NCI-H2227 (cell line): ENCODE measurements around the gene LRRC4.

Source experiments
- DNase-seq: peaks from one replicate; lab custom pipeline; 2025; ENCODE audit not compliant: unreplicated experiment; lab: John Stamatoyannopoulos, UW

The LRRC4 gene

GRCh38 chr7:128008141-128008540, 23.1 kb downstream of the LRRC4 start:
- no peak for DNase-seq

- no peak for DNase-seq
Measured at GRCh38 chr7:128007303-128007680, 23.9 kb downstream of the LRRC4 start.

DNA sequence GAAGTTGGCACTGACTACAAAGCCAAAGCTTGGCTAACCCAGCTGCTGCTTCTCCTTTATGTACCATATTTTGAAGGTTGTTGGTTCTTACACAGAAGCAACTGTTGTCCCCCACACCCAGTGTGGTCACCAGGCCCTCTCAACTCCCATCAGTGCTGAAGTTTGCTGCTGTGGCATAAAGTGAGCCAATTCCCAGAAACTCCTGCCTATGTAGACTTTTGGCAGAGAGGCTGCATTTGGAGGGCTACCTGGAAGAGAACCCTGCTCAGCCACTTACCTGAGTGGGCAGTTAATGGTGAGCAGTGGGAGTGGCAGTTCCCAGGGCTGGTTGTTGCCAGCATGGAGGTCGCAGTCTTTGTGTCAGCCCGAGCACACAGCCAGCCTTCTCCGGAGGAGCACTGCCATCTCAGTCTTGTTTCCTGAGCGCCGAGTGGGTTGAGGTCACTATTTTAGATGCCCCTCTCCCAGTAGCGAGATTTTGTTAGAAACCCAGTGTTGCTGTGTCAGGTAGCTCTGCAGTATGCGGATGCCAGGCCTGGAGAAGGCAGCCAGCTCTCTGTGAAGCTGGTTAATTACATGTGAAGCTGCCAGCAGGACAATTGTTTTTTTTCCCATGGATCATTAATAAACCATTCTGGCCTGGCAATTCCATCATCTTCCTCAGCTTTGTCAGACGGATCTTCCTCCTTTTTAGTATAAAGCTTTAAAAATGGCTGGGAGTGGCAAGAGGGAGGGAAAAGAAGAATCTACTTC, 24.5 kb downstream of the LRRC4 start:
- DNase-seq: no peak

DNA sequence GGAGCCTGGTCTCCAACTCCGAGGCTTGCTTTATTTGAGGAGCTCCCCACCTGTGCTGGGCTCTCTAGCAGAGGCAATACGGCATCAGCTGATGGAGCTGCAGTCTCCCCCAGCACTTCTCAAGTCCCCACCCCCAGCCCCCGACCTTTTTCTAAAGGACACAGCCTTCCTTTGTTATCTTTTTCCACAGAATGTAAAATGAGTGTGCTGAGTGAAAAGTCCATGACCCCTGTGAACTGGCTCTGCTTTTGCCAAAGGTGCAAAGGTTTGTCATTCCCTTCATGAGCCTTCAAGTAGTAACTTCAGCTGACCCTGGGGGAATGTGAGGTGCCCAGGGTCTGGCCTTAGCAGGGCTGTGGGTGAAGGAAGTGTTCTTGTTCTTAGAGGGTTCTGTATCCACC, 25.5 kb downstream of the LRRC4 start:
- DNase-seq: no peak

GRCh38 chr7:128005117-128005516, 26.1 kb downstream of the LRRC4 start:
- DNase-seq: no peak

DNA sequence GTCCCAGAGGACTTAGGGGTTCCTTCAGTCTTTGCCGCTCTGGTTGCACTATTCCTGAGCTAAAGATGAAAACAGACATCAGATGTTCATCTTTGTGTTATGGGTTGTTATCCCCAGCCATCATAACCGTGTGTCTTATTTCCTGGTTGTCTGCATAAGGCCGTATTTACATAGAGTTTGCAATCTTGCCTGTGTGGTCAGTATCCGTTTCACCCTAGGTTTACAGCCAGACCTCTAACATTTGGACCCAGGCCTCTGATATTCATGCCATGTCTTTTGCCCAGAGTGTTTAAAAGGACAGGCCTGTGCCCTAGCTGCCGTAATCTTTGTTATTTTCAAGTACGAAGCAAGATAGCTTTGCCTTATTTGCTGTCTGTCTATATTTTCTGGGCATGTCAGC, 26.6 kb downstream of the LRRC4 start:
- no peak for DNase-seq

- DNase-seq: no peak
Measured at GRCh38 chr7:128003787-128004186, 27.4 kb downstream of the LRRC4 start.

DNA sequence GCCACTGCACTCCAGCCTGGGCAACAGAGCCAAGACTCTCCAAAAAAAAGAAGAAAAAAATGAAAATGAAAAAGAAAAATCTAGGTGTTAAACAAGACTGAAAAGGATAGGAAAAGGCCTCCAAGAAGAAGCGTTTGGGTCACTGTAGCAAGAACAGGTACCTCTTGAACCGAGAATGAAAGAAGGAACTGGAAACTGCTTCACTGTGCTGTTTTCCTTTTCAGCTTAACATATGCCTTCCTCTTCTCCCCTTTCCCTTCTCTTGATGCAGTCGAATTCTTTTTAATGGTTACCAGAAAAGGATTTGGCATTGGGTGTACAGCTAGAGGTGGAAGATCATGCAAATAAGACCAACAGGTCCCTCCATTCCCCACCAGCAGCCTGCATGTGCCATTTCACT, 28.1 kb downstream of the LRRC4 start:
- no peak for DNase-seq

DNA sequence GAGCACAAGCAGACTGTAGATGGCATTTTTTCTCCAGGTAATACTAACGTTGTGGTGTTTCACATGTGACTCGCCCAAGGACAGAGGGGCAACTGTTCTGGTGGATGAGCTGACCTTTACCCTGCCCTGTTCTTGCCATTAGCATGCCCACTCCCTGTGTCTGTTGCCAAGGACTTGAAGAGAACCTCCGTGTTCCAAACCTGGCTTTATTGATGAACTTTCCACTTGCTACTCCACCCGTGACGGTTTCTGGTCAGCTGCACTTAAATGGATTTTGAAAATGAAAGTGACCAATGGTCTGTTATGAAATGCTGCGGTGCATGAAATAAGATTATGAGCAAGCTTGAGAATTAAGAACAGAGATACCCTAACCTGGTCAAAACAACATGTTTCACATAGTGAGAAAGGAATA, 30.4 kb downstream of the LRRC4 start:
- no peak for DNase-seq

DNA sequence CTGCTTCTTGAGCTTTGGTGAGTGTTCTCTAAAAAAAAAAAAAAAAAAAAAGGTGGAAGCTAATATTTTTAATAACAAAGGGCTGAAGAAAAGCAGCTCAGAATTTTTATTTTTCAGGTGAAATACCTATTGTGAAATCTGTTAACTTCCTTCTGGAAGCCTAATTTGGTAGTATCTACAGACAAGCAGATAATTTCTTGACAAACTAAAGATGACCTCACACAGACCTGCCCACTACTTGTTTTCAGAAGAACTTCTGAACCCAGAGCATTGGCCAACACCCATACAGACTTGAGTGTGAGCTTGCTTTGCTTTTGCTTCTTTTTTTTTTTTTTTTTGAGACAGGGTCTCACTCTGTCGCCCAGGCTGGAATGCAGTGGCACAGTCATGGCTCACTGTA, 31.2 kb downstream of the LRRC4 start:
- no peak for DNase-seq

- DNase-seq: no peak
Measured at GRCh38 chr7:127998671-127999070, 32.6 kb downstream of the LRRC4 start.

DNA sequence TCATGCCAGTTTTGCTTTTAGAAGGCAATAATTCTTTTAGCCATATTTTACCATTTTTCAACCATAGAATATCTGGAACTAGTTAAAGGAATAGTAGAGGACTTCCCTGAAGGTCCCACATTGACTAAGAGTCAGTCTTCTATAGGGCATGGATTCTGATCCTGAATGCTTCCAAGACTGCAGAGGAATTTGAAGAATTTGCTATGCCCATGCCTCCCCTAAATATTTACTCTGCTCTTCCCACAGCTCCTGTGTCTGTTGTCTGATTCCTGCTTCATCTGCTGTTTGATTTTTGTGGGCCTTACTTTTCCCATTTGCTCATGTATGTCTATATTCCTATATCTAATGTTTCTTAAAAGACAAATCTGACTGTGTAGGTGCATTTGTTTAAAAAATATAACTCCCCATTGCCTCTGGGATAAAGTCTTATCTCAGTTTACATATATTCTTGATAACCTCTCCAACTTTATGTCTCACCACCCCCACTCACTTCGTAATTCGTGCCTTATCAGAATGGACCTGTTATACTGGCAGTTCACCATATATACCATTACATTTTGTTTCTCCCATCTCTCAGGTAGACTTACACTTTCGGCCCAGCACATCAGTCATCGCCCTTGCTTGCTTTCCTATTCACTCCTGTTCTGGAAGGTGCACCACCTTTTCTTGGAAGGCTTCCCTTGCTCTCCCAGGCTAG, 33.9 kb downstream of the LRRC4 start:
- DNase-seq: no peak

- DNase-seq: no peak
Measured at GRCh38 chr7:127996253-127997071, 34.8 kb downstream of the LRRC4 start.

GRCh38 chr7:127995881-127996215, 35.4 kb downstream of the LRRC4 start:
- DNase-seq: no peak

DNA sequence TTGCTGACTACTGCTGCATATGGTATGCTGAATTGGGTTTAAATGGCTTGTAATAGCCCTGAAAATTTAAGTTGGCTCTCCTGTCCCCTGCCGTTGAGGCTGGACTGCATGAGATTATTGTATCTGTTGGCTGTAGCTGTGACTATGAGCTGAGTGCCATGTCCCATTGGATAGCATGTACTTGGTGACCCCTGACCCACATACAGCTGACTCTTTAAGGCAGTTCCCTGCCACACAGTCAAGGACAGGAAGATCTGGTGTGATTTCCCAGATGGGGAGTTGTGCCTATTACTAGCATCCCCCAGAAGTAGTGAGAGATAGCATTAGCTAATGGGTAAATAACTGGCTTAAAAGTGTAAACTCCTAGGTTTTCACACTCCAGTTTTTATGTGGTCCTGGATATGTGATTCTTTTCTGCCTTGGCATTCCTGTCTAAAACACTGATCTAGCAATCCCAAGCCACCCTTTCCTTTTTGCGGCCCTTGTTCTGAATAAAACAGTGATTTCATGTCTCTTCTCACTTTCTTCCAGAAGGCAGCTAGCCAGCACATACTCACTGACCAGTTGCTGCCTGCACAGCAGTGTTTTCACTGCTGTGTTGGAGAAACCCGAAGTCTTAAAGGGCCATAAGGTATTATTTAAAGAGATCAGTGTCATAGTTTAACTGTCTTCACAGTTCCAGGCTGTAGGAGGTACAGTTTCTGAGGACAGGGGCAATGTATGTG, 35.9 kb downstream of the LRRC4 start:
- no peak for DNase-seq

GRCh38 chr7:127993987-127994386, 37.2 kb downstream of the LRRC4 start:
- DNase-seq: no peak

DNA sequence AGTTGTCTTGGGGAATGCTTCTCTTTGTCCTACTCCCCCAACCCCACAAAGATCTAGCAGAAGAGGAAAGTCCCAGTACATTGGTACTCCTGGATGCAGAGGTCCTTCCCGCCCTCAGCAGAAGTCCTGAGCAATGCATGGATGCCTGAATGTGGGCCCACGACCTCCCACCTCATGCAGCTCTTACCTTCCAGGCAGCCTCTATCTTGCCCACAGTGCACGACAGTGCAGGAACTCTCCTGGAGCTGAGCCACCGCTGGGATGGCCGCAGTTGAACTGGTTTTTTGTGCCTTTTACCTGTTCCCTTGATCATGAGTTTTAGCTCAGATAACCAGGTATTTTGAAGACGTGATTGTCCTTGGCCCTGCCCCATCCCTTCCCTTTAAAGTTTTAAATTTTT, 37.9 kb downstream of the LRRC4 start:
- no peak for DNase-seq

DNA sequence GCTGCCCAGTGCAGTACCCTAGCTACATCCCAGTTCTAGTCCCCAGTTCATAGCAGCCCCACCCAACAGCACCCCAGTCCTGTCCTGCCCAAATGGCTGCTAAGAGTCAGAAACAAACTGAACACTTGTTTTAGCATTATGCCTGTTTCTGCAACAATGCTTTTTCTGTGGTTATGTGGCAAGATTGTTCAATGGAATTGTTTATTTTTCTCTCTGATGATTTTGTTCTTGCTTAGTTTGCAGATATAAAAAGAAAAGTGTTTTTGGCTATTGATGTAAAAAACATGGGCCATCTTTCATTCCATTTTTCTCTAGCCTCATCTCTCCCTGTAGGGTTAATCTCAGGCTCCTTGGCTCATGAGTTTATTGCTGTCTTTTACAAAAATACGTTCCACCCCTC, 42.5 kb downstream of the LRRC4 start:
- no peak for DNase-seq

GRCh38 chr7:127986581-127987521, 44.4 kb downstream of the LRRC4 start:
- no peak for DNase-seq

GRCh38 chr7:127983804-127984332, 47.4 kb downstream of the LRRC4 start:
- DNase-seq: no peak
